Endothelial cell (in vitro differentiated cells): ENCODE data around the gene NCOA3. TPM values are rescaled to one million over a fixed set of nuclear protein-coding genes. Genes with fewer than 3 reads are reported as not detected.
"Not testable (repeated sequence)": the region's sequence is repeated elsewhere in the genome, so short reads cannot be mapped to it uniquely, and the experiment has no call there.

Experiments used
- DNase-seq: peaks from one replicate; pipeline ENCODE4 v3.0.0; 2021; ENCODE audit warnings: low spot score
- H3K27ac Mint-ChIP-seq: one replicate; pipeline ENCODE4 v1.8.0; 2021; ENCODE audit warnings: mixed read lengths, inconsistent platforms; ENCODE audit not compliant: unreplicated experiment
- H3K27me3 Mint-ChIP-seq: one replicate; pipeline ENCODE4 v1.8.0; 2021; ENCODE audit warnings: mild to moderate bottlenecking, moderate library complexity, mixed read lengths, inconsistent platforms; ENCODE audit not compliant: unreplicated experiment
- H3K36me3 Mint-ChIP-seq: one replicate; pipeline ENCODE4 v1.8.0; 2021; ENCODE audit warnings: mild to moderate bottlenecking, low read depth, mixed read lengths, inconsistent platforms; ENCODE audit not compliant: unreplicated experiment
- H3K4me1 Mint-ChIP-seq: one replicate; pipeline ENCODE4 v1.8.0; 2021; ENCODE audit warnings: mild to moderate bottlenecking, mixed read lengths, inconsistent platforms; ENCODE audit not compliant: unreplicated experiment
- H3K4me3 Mint-ChIP-seq: one replicate; pipeline ENCODE4 v1.8.0; 2021; ENCODE audit warnings: mild to moderate bottlenecking, mixed read lengths, inconsistent platforms; ENCODE audit not compliant: unreplicated experiment
- H3K9me3 Mint-ChIP-seq: one replicate; pipeline ENCODE4 v1.8.0; 2021; ENCODE audit warnings: mixed read lengths, inconsistent platforms; ENCODE audit not compliant: unreplicated experiment
- total RNA-seq: library from RNA; stranded (reverse); fragmentation: NEBNext Ultra II Directional; extraction: Animal tissue kit (Norgen Biotek cat#: 25700); gene quantifications from one replicate; pipeline ENCODE4 v1.2.1, GENCODE V29; 2021; ENCODE audit not compliant: unreplicated experiment
- TF ChIP-seq, protein P1 (sequence below): fragments of 200-600 bp; sonication (generic); IDR thresholded peaks from one replicate; pipeline ENCODE4 v1.5.0; 2021; ENCODE audit warnings: antibody characterized with exemption; ENCODE audit not compliant: unreplicated experiment

The NCOA3 gene
- total RNA-seq, 1 donor from 2014 or later, result 54.8 TPM

DNA sequence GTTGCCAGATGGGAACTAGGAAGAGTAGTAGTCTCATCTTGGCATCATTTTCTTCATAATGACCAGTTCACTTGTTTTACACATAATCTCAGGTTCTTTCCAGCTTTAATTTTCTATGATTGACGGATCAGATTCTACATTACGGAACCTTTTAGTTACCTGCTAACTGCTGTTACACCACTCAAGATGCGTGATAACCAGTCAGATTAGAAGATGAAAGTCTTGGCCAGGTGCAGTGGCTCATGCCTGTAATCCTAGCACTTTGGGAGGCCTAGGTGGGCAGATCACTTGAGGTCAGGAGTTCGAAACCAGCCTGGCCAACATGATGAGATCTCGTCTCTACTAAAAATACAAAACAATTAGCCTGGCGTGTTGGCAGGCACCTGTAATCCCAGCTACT, 92.5 kb downstream of the NCOA3 start:
- Mint-ChIP-seq H3K27me3 (no peaks in the 10 kb centered on the region), H3K27ac (no peak overlapping the region)
- TF ChIP-seq, protein P1, sequence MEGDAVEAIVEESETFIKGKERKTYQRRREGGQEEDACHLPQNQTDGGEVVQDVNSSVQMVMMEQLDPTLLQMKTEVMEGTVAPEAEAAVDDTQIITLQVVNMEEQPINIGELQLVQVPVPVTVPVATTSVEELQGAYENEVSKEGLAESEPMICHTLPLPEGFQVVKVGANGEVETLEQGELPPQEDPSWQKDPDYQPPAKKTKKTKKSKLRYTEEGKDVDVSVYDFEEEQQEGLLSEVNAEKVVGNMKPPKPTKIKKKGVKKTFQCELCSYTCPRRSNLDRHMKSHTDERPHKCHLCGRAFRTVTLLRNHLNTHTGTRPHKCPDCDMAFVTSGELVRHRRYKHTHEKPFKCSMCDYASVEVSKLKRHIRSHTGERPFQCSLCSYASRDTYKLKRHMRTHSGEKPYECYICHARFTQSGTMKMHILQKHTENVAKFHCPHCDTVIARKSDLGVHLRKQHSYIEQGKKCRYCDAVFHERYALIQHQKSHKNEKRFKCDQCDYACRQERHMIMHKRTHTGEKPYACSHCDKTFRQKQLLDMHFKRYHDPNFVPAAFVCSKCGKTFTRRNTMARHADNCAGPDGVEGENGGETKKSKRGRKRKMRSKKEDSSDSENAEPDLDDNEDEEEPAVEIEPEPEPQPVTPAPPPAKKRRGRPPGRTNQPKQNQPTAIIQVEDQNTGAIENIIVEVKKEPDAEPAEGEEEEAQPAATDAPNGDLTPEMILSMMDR, result no peak

GRCh38 chr20:47595138-47595537, 93.5 kb downstream of the NCOA3 start:
- H3K27me3 Mint-ChIP-seq, H3K4me1 Mint-ChIP-seq, H3K36me3 Mint-ChIP-seq, H3K27ac Mint-ChIP-seq, H3K9me3 Mint-ChIP-seq, DNase-seq, H3K4me3 Mint-ChIP-seq: not testable (repeated sequence)

More for the DNA sequence above, 92.5 kb downstream of the NCOA3 start:
- no peak for DNase-seq
- Mint-ChIP-seq H3K36me3 (peaks cover 3% of the 10 kb centered on the region), H3K9me3 (no peaks in the 10 kb centered on the region), H3K4me1 (no peaks in the 10 kb centered on the region), H3K4me3 (peak overlapping the region; percentile 8)

- TF ChIP-seq, protein P1, result no peak
- Mint-ChIP-seq H3K27ac (no peak overlapping the region), H3K4me1 (no peaks in the 10 kb centered on the region), H3K27me3 (no peaks in the 10 kb centered on the region), H3K4me3 (no peak overlapping the region), H3K9me3 (no peaks in the 10 kb centered on the region), H3K36me3 (peaks cover 3% of the 10 kb centered on the region)
- no peak for DNase-seq
These were observed 94.4 kb downstream of the NCOA3 start for GRCh38 chr20:47596003-47596571.

DNA sequence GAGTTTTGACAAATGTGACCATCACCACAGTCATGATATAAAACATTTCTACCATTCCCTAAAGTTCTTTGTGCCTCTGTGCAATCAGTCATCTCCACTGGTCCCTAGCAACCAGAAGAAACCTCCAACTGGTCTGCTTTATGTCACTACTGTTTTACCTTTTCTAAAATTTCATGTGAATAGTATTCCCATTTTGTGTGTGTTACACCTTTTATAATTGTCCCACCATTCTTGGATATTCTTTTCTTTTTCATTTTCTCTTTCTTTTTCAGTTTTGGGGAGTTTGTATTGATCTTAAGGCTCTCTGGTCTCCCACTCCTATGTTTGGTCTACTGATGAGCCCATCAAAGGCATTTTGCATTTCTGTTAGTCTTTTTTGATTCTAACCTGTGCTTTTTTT, 95.4 kb downstream of the NCOA3 start:
- DNase-seq, result no peak
- Mint-ChIP-seq H3K27me3 (no peaks in the 10 kb centered on the region), H3K27ac (no peak overlapping the region), H3K36me3 (peaks cover 3% of the 10 kb centered on the region), H3K4me3 (no peak overlapping the region), H3K9me3 (no peaks in the 10 kb centered on the region), H3K4me1 (no peaks in the 10 kb centered on the region)
- TF ChIP-seq, protein P1, result no peak

GRCh38 chr20:47598911-47599744, 97.4 kb downstream of the NCOA3 start:
- Mint-ChIP-seq H3K27ac (no peak overlapping the region), H3K9me3 (no peaks in the 10 kb centered on the region), H3K4me1 (no peaks in the 10 kb centered on the region), H3K4me3 (no peak overlapping the region), H3K36me3 (peaks cover 17% of the 10 kb centered on the region), H3K27me3 (no peaks in the 10 kb centered on the region)
- DNase-seq, result no peak
- TF ChIP-seq, protein P1, result no peak
